ENCODE data around the gene EFCAB14. TPM values are rescaled to one million over a fixed set of nuclear protein-coding genes. Genes with fewer than 3 reads are reported as not detected.

Gene EFCAB14, protein sequence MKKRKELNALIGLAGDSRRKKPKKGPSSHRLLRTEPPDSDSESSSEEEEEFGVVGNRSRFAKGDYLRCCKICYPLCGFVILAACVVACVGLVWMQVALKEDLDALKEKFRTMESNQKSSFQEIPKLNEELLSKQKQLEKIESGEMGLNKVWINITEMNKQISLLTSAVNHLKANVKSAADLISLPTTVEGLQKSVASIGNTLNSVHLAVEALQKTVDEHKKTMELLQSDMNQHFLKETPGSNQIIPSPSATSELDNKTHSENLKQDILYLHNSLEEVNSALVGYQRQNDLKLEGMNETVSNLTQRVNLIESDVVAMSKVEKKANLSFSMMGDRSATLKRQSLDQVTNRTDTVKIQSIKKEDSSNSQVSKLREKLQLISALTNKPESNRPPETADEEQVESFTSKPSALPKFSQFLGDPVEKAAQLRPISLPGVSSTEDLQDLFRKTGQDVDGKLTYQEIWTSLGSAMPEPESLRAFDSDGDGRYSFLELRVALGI
- 100 to 1,000 TPM in 2 of 3 donors, 10 to 100 TPM in 1; 77.7 to 130 (median 119) TPM for total RNA-seq
- total RNA-seq (2013): 169 TPM

DNA sequence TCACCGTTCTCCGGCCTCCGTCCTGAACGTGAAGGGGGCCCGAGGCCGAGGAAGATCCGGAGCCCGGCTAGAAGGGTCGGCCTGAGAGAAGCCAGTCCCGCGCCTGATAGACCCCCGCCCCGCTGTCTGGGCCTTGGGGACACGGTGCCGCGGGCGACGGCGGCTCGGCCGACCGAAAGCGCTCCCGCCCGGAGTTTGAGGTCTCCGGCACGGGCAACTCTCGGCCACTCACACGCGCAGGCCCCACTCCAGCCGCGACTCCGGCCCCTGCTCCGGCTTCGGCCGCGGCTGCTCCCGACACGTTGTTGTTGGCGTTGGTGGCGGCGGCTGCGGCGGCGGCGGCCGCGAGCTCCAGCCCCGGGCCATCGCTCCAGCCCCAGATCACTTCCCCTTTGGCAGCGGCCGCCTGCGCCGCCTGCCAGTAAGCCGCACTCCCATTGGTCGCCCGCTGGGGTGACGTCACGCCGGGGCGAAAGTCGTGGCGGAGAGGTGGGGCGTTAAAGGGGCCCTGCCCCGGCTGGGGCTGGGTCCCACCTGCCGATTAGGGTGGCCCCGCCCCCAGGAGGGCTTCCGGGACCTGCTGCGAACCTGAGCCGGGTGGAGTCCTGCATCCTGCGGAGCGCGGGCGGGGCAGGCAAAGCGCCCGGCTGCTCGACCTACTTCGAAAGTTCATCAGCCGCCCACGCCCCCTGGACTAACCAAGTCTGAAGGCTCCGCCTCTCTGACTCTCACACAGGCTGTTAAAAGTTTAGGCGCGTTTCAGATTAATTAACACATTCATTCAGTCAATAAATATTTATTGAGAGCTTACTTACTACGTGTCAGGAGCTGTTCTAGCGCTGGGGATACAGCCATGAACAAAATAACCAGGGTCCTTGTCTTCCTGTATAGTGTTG lies at the start of gene EFCAB14:
Gene EFCAB14 (minus strand): TSS at position 388 of the 896 bp plus-strand sequence. CDS start 1,027 bp downstream, outside the sequence.
- intact Hi-C loops (cut with micrococcal nuclease): loop anchor here (2.0 to 5.0 kb wide), 2 partner anchors 102 to 114 kb away; partner anchors contain the start of genes MKNK1 and MOB3C
- peaks cover 32 to 45% of the 10 kb centered on the region in 2 donors for H3K4me1 Mint-ChIP-seq
- WGBS (ENCODE audit: insufficient coverage): under 1% methylated on average over 85 of the region's 85 CpGs
- TF ChIP-seq, protein P1, sequence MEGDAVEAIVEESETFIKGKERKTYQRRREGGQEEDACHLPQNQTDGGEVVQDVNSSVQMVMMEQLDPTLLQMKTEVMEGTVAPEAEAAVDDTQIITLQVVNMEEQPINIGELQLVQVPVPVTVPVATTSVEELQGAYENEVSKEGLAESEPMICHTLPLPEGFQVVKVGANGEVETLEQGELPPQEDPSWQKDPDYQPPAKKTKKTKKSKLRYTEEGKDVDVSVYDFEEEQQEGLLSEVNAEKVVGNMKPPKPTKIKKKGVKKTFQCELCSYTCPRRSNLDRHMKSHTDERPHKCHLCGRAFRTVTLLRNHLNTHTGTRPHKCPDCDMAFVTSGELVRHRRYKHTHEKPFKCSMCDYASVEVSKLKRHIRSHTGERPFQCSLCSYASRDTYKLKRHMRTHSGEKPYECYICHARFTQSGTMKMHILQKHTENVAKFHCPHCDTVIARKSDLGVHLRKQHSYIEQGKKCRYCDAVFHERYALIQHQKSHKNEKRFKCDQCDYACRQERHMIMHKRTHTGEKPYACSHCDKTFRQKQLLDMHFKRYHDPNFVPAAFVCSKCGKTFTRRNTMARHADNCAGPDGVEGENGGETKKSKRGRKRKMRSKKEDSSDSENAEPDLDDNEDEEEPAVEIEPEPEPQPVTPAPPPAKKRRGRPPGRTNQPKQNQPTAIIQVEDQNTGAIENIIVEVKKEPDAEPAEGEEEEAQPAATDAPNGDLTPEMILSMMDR (IDR thresholded peaks at IDR 0.05): no peak
- DNase-seq (peak; percentile 99 to 100), ATAC-seq (peak; percentile 95 to 96 (median 96))
- no peaks in the 10 kb centered on the region for H3K9me3 ChIP-seq (ENCODE audit: control insufficient read depth, insufficient read depth, low read length)
- H3K27ac ChIP-seq (ENCODE audit: low read length): peak within 1 kb of the TSS; percentile 69
- H3K36me3 ChIP-seq (ENCODE audit: control insufficient read depth, insufficient read depth, low read length): peaks cover 19% of the 10 kb centered on the region
- peak within 1 kb of the TSS; percentile 94 for H3K4me3 Mint-ChIP-seq
- H3K36me3 Mint-ChIP-seq: no peaks in the 10 kb centered on the region
- H3K27me3 ChIP-seq (ENCODE audit: control insufficient read depth, insufficient read depth, low read length): no peaks in the 10 kb centered on the region
- peak within 1 kb of the TSS; percentile 90 for H3K4me3 ChIP-seq (ENCODE audit: low read length)
- H3K27me3 Mint-ChIP-seq (ENCODE audit: low read depth in 2 of 2): no peaks in the 10 kb centered on the region
- H3K4me1 ChIP-seq (ENCODE audit: control insufficient read depth, insufficient read depth, low read length): peaks cover 25% of the 10 kb centered on the region
- H3K9me3 Mint-ChIP-seq: no peaks in the 10 kb centered on the region
- H3K27ac Mint-ChIP-seq: peak within 1 kb of the TSS; percentile 84 to 95

DNA sequence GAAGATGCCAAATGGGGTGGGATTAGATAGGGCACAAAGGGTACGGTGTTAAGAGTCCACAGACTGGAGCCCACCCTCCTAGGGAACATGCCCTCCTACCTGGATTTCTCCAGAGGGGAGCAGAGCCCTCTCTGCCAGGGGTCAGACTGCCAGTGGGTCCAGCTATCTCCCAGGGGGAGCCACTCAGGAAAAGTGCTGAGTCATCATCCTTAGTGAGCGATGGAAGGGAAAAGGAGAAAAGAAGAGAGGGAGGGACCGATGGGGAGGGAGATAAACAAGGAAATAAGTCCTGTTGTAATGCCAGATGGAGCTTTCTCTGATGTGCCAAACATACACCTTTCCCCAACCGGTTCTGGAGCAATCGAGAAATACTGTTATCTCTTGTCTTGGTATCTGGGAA lies 49.5 kb upstream of the EFCAB14 start:
- ATAC-seq: no peak
- Histone ChIP-seq H3K4me1 (ENCODE audit: control insufficient read depth, insufficient read depth, low read length) (no peaks in the 10 kb centered on the region), H3K4me3 (ENCODE audit: low read length) (no peak overlapping the region), H3K27ac (ENCODE audit: low read length) (no peak overlapping the region), H3K36me3 (ENCODE audit: control insufficient read depth, insufficient read depth, low read length) (no peaks in the 10 kb centered on the region), H3K27me3 (ENCODE audit: control insufficient read depth, insufficient read depth, low read length) (peaks cover 3% of the 10 kb centered on the region), H3K9me3 (ENCODE audit: control insufficient read depth, insufficient read depth, low read length) (peaks cover 24% of the 10 kb centered on the region)
- H3K4me1 Mint-ChIP-seq: peaks cover 7 to 8% of the 10 kb centered on the region in 2 donors
- H3K4me3 Mint-ChIP-seq: no peak overlapping the region
- WGBS (ENCODE audit: insufficient coverage): 98% methylated on average over 5 of the region's 5 CpGs
- peaks cover 6 to 27% of the 10 kb centered on the region in 2 donors for H3K27me3 Mint-ChIP-seq (ENCODE audit: low read depth in 2 of 2)
- peaks cover 10% of the 10 kb centered on the region for H3K36me3 Mint-ChIP-seq
- intact Hi-C loops (cut with micrococcal nuclease): no loop called here
- no peak for DNase-seq
- H3K9me3 Mint-ChIP-seq: peaks cover 4 to 12% of the 10 kb centered on the region in 2 donors
- no peak overlapping the region for H3K27ac Mint-ChIP-seq
- TF ChIP-seq, protein P1 (IDR thresholded peaks at IDR 0.05): no peak

DNA sequence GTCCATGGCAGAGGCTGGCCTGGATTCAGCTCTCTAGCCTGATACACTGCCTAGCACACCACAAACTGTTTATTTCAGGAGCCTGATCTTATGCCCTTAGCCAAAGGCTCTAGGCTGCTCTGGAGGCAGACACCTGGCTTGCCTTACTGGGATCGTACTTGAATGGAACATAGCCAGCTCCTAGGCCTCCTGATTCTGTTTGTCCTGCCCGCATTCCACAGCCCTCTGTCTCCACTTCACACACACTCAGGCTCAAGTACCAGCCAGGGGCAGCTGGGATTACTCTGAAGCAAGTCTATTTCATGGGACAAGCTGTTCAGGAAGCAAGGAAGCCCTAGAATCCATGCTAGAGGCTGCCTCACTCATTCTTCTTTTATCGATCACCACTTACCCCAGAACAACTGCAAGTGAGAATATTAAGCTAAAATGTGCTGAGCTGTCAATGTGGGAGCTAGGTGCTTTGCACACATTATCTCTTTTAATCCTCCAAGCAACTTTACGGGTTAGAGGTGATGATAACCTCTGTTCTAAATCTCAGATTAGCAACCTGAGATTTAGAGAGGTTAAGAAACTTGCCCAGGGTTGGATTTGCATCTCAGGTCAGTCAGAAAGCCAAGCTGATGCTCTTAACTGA lies 48.9 kb upstream of the EFCAB14 start:
- ATAC-seq: no peak
- H3K4me1 Mint-ChIP-seq: peaks cover 6 to 7% of the 10 kb centered on the region in 2 donors
- peaks cover 25% of the 10 kb centered on the region for H3K9me3 ChIP-seq (ENCODE audit: control insufficient read depth, insufficient read depth, low read length)

More for the DNA sequence above, 48.9 kb upstream of the EFCAB14 start:
- Histone ChIP-seq H3K27me3 (ENCODE audit: control insufficient read depth, insufficient read depth, low read length) (peaks cover 6% of the 10 kb centered on the region), H3K4me1 (ENCODE audit: control insufficient read depth, insufficient read depth, low read length) (no peaks in the 10 kb centered on the region), H3K4me3 (ENCODE audit: low read length) (no peak overlapping the region), H3K27ac (ENCODE audit: low read length) (no peak overlapping the region), H3K36me3 (ENCODE audit: control insufficient read depth, insufficient read depth, low read length) (no peaks in the 10 kb centered on the region)
- H3K9me3 Mint-ChIP-seq: peaks cover 4 to 12% of the 10 kb centered on the region in 2 donors
- 81% methylated on average over 4 of the region's 4 CpGs for WGBS (ENCODE audit: insufficient coverage)
- H3K27me3 Mint-ChIP-seq (ENCODE audit: low read depth in 2 of 2): peaks cover 10 to 31% of the 10 kb centered on the region in 2 donors
- TF ChIP-seq, protein P1 (IDR thresholded peaks at IDR 0.05): no peak
- H3K27ac Mint-ChIP-seq: no peak overlapping the region
- no peak overlapping the region for H3K4me3 Mint-ChIP-seq
- intact Hi-C loops (cut with micrococcal nuclease): no loop called here
- DNase-seq: no peak
- peaks cover 10% of the 10 kb centered on the region for H3K36me3 Mint-ChIP-seq
